B cell (primary cell): Measurements from ENCODE around the gene KSR2. TPM values are rescaled to one million over a fixed set of nuclear protein-coding genes. Genes with fewer than 3 reads are reported as not detected.

ENCODE experiments used
- ATAC-seq: fragments of 200-7000 bp; cut with Tn5 transposase; one replicate; pipeline ENCODE4 v1.10.0; 2021; ENCODE audit warnings: low read depth, mild to moderate bottlenecking, moderate number of reproducible peaks, moderate library complexity
- CTCF ChIA-PET: fragments of 350-600 bp; sonication (Branson Sonifier 250); formaldehyde crosslinking; loops from one replicate; lab custom pipeline; 2021; ENCODE audit warnings: antibody characterized with exemption, inconsistent platforms; lab: Charles Lee
- POLR2A ChIA-PET: fragments of 350-600 bp; sonication (Branson Sonifier 250); formaldehyde crosslinking; loops from one replicate; lab custom pipeline; 2021; ENCODE audit warnings: antibody characterized with exemption; lab: Charles Lee
- DNase-seq: peaks from one replicate; pipeline ENCODE4 v3.0.0; 2013
- H2AFZ ChIP-seq: 2 replicates; pipeline ENCODE4 v1.6.1; 2012; ENCODE audit warnings: mild to moderate bottlenecking, low read depth, low read length; ENCODE audit not compliant: insufficient read depth, poor library complexity, severe bottlenecking
- H3K27ac ChIP-seq, 2 donors: 1 replicate in 1 of 2; 2 replicates in 1 of 2; pipeline ENCODE4 v1.5.1; 2012 to 2013; ENCODE audit warnings: low read length in 2 of 2, mild to moderate bottlenecking in 2 of 2, moderate library complexity in 1 of 2
- H3K27me3 ChIP-seq, 4 experiments: fragments of 200-600 bp in 1 of 4; sonication (generic) in 1 of 4; replicated peaks in 1 of 4; 1 replicate in 2 of 4; 2 replicates in 2 of 4; pipeline versions ENCODE4 v1.6.1 to v1.7.0; 2013 to 2016; ENCODE audit warnings: low read length in 3 of 4, mild to moderate bottlenecking in 2 of 4, mixed read lengths in 1 of 4, moderate library complexity in 1 of 4; ENCODE audit not compliant: insufficient read depth in 4 of 4, control insufficient read depth in 3 of 4; ENCODE audit errors: control extremely low read depth in 1 of 4
- H3K36me3 ChIP-seq, 2 experiments: replicated peaks in 1 of 2; 1 replicate in 1 of 2; 2 replicates in 1 of 2; pipeline versions ENCODE4 v1.6.1 to v1.7.1; 2013; ENCODE audit warnings: low read length in 1 of 2; ENCODE audit not compliant: insufficient read depth in 2 of 2, control insufficient read depth in 1 of 2; ENCODE audit errors: control extremely low read depth in 1 of 2, extremely low read depth in 1 of 2
- H3K4me1 ChIP-seq, 2 donors: fragments of 200-600 bp in 1 of 2; sonication (generic) in 1 of 2; 1 replicate in 1 of 2; 2 replicates in 1 of 2; pipeline versions ENCODE4 v1.5.1 to v1.6.1; 2013 to 2017; ENCODE audit warnings: low read length in 2 of 2; ENCODE audit not compliant: control insufficient read depth in 2 of 2, insufficient read depth in 2 of 2
- H3K4me2 ChIP-seq: replicated peaks from 2 replicates; pipeline ENCODE3; 2012; ENCODE audit warnings: mild to moderate bottlenecking, low read depth, low read length; ENCODE audit not compliant: poor library complexity, severe bottlenecking
- H3K4me3 ChIP-seq, 5 experiments: fragments of 200-600 bp in 1 of 5; sonication (generic) in 1 of 5; 1 replicate in 3 of 5; 2 replicates in 2 of 5; pipeline versions ENCODE4 v1.5.1 to v1.7.0; 2011 to 2016; ENCODE audit warnings: low read length in 4 of 5, mild to moderate bottlenecking in 4 of 5, low read depth in 2 of 5, control low read depth in 1 of 5, moderate library complexity in 1 of 5; ENCODE audit not compliant: insufficient read depth in 1 of 5; ENCODE audit errors: control extremely low read depth in 1 of 5, extremely low read depth in 1 of 5
- H3K79me2 ChIP-seq: fragments of 200-600 bp; sonication (generic); one replicate; pipeline ENCODE4 v1.6.0; 2016; ENCODE audit warnings: low read length; ENCODE audit not compliant: control insufficient read depth, insufficient read depth
- H3K9ac ChIP-seq: fragments of 200-600 bp; sonication (generic); 2 replicates; pipeline ENCODE4 v1.6.1; 2017; ENCODE audit warnings: mild to moderate bottlenecking, low read length, moderate library complexity
- H3K9me3 ChIP-seq, 3 donors: one replicate each; pipeline versions ENCODE4 v1.6.1 to v1.7.1; 2013; ENCODE audit warnings: low read length in 2 of 3; ENCODE audit not compliant: control insufficient read depth in 2 of 3, insufficient read depth in 1 of 3; ENCODE audit errors: control extremely low read depth in 1 of 3
- H4K20me1 ChIP-seq: 2 replicates; pipeline ENCODE4 v1.6.0; 2012; ENCODE audit warnings: mild to moderate bottlenecking, low read length; ENCODE audit not compliant: insufficient read depth, control insufficient read depth, poor library complexity, severe bottlenecking
- H3K27ac Mint-ChIP-seq: one replicate; pipeline ENCODE4 v1.8.0; 2021; ENCODE audit warnings: mixed read lengths
- H3K27me3 Mint-ChIP-seq: one replicate; pipeline ENCODE4 v1.8.0; 2021; ENCODE audit warnings: mixed read lengths
- H3K4me1 Mint-ChIP-seq: one replicate; pipeline ENCODE4 v1.8.0; 2021; ENCODE audit warnings: mixed read lengths
- H3K4me3 Mint-ChIP-seq: one replicate; pipeline ENCODE4 v1.8.0; 2021; ENCODE audit warnings: mixed read lengths
- H3K9me3 Mint-ChIP-seq: one replicate; pipeline ENCODE4 v1.8.0; 2022; ENCODE audit warnings: mixed read lengths; ENCODE audit not compliant: insufficient read depth
- CTCF ChIP-seq: fragments of 200-600 bp; IDR thresholded peaks from one replicate; pipeline ENCODE4 v1.8.0; 2022; ENCODE audit warnings: antibody characterized with exemption, mild to moderate bottlenecking
- EZH2 ChIP-seq: IDR thresholded peaks from 2 replicates; pipeline ENCODE4 v1.6.1; 2012; ENCODE audit warnings: borderline replicate concordance, low read depth, mild to moderate bottlenecking, moderate library complexity, low read length; ENCODE audit not compliant: insufficient read depth, poor library complexity, severe bottlenecking
- WGBS: methylation state at CpG from one replicate; pipeline ENCODE4 v1.1.5; 2013; ENCODE audit warnings: missing lambda C conversion rate; ENCODE audit not compliant: insufficient coverage; 5-methylcytosine and 5-hydroxymethylcytosine counted together
- intact Hi-C: fragments of 100-400 bp; cut with micrococcal nuclease; formaldehyde crosslinking; loops from one replicate; pipeline ENCODE4 v1.10.0; 2022
- polyA plus RNA-seq: library from polyadenylated mRNA; depleted of rRNA; stranded (reverse); fragments of >200 nt; gene quantifications from 2 replicates; pipeline ENCODE4 v1.2.3, GENCODE V29; 2012
- total RNA-seq, 2 donors: library from RNA; stranded (reverse); fragments of 120-200 nt in 1 of 2; gene quantifications; 1 replicate in 1 of 2; 2 replicates in 1 of 2; pipeline versions ENCODE4 v1.2.3 to v1.2.4, GENCODE V29; 2013 to 2022

KSR2 gene
- total and polyA plus RNA-seq, 2 donors (not counting 1 experiment from before 2014, with no cell fraction given) = not detected

GRCh38 chr12:117421068-117421752 is 547.6 kb downstream of the KSR2 start:
- Mint-ChIP-seq H3K4me3 (no peak overlapping the region), H3K27me3 (peaks cover 8% of the 10 kb centered on the region), H3K27ac (no peak overlapping the region), H3K4me1 (no peaks in the 10 kb centered on the region), H3K9me3 (peaks cover 6% of the 10 kb centered on the region)
- CTCF ChIA-PET = no interaction called here
- Histone ChIP-seq H3K4me2 (no peak overlapping the region), H3K27me3 (peaks cover 0 to 3% (median 0%) of the 10 kb centered on the region in 4 experiments), H2AFZ (no peak overlapping the region), H3K36me3 (no peaks in the 10 kb centered on the region), H3K79me2 (no peaks in the 10 kb centered on the region), H3K9ac (no peak overlapping the region), H3K4me3 (no peak overlapping the region), H3K27ac (no peak overlapping the region), H3K9me3 (peaks cover 0 to 9% (median 0%) of the 10 kb centered on the region in 3 donors), H4K20me1 (no peaks in the 10 kb centered on the region), H3K4me1 (no peaks in the 10 kb centered on the region)
- POLR2A ChIA-PET = no interaction called here
- WGBS = no CpG with 5 or more reads among the region's 4 CpGs
- DNase-seq (no peak), ATAC-seq (no peak)
- TF ChIP-seq EZH2 = no peak
- no peak for TF ChIP-seq CTCF
- intact Hi-C loops = no loop called here

- intact Hi-C loops = no loop called here
- Histone ChIP-seq H2AFZ (no peak overlapping the region), H4K20me1 (no peaks in the 10 kb centered on the region), H3K4me2 (no peak overlapping the region), H3K4me1 (no peaks in the 10 kb centered on the region), H3K9ac (no peak overlapping the region), H3K4me3 (no peak overlapping the region), H3K27ac (no peak overlapping the region), H3K9me3 (peaks cover 0 to 7% (median 0%) of the 10 kb centered on the region in 3 donors), H3K36me3 (no peaks in the 10 kb centered on the region), H3K79me2 (no peaks in the 10 kb centered on the region), H3K27me3 (no peaks in the 10 kb centered on the region)
- no peak overlapping the region for H3K27ac Mint-ChIP-seq
- ChIA-PET POLR2A (no interaction called here), CTCF (no interaction called here)
- no peaks in the 10 kb centered on the region for H3K4me1 Mint-ChIP-seq
- TF ChIP-seq EZH2 = no peak
- TF ChIP-seq CTCF = no peak
- H3K4me3 Mint-ChIP-seq = no peak overlapping the region
- ATAC-seq = no peak
- peaks cover under 1% of the 10 kb centered on the region for H3K27me3 Mint-ChIP-seq
- DNase-seq = no peak
- H3K9me3 Mint-ChIP-seq = no peaks in the 10 kb centered on the region
- no CpG with 5 or more reads among the region's 1 CpG for WGBS
Observed at GRCh38 chr12:117417004-117417403, 551.8 kb downstream of the KSR2 start.
